ENCODE results near the gene AAK1. TPM values are rescaled to one million over a fixed set of nuclear protein-coding genes. Genes with fewer than 3 reads are reported as not detected.
A peak's percentile ranks its signal among the peaks of the same experiment; 100 is the strongest.

Gene AAK1
- polyA plus RNA-seq, 1 donor: 11.9 TPM

GRCh38 chr2:69491864-69492263, 151.7 kb downstream of the AAK1 start:
- DNase-seq (ENCODE audit: low read depth): no peak

DNA sequence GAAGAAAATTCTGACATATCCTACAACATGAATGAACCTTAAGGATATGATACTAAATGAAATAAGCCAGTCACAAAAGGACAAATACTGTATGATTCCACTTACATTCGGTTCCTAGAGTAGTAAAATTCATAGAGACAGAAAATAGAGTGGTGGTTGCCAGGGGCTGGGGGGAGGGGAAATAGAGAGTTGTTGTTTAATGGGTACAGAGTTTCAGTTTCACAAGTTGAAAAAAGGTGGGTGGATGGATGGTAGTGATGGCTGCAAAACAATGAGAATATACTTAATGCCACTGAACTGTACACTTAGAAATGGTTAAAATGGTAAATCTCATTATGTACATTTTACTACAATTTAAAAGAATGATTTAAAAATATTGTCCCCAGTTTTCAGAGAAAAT, 153.1 kb downstream of the AAK1 start:
- no peak for DNase-seq (ENCODE audit: low read depth)

GRCh38 chr2:69489793-69490192, 153.7 kb downstream of the AAK1 start:
- no peak for DNase-seq (ENCODE audit: low read depth)

GRCh38 chr2:69483696-69484095, 159.8 kb downstream of the AAK1 start:
- DNase-seq (ENCODE audit: low read depth): no peak

- DNase-seq (ENCODE audit: low read depth): no peak
These were observed 160.5 kb downstream of the AAK1 start for GRCh38 chr2:69483024-69483423.

DNA sequence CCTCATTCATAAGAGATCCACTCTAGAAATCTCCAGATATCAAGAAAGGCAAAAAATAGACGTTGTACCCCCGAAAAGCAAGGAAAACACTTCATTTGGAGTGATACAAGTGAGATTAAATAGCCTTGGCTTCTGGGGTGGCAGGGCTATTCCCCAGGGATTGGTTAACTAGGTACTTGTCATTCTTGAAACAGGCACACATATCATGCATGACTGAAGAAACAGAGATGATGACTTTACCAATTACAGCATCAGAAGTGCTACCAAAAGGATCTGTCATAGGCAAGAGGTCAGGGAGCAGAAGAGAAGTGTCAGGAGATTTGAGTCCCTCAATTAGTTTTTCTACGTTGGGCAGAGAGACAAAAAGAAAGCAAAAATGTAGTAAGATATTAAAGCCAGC, 161.1 kb downstream of the AAK1 start:
- no peak for DNase-seq (ENCODE audit: low read depth)

DNA sequence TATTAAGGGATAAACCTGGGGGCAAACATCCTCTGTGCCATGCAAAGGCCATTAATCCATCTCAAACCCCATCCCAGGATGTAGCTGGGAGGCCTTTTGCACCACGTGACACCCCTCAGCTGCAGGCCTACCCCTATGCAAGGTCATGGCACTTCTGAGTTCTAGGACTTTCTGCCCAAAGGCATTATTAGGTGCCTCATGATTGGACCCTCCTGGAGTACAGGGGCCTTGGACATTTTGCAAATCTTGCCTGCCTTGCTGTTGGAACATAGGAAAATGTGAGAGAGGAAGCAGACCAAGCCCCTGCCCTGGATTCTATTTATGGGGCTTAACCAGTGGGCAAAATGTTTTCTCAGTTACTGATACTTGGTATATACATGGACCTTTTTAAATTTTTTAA, 162.1 kb downstream of the AAK1 start:
- DNase-seq (ENCODE audit: low read depth): no peak

DNA sequence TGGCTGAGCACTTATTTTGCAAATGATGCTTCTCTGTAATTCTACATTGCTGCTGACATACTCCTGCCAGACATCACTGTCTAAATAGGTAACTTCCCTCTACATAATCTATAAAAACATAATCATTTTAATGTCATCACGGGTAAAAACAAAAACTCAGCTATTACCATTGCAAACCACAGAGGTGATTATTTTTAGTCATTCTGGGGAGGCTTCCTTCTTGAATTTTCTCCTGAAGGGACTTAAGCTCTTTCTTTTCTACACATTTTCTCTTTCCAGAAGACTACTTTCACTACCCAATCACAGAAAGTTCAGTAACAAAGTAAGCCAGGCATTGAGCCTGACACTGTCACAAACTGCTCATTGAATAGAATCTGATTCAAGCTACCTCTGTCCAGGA, 165.9 kb downstream of the AAK1 start:
- DNase-seq (ENCODE audit: low read depth): no peak

DNA sequence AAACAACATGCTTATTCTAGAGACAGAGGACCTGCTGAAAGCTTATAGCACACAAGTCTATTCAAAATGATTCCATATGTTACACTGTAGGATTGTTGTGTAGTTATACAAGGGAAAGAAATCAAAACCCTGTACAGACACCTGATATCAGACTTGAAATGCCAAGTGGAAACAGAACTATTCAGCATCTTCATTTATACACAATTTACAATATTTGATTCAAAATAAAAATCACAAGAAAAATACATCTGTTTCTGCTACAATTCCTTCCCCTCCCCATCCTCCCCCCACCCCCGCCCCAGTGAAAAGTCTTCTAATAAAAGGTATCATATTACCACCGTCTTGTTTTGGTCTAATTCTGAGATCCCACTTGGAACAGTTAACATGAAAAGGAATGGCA, 168.9 kb downstream of the AAK1 start:
- no peak for DNase-seq (ENCODE audit: low read depth)

DNA sequence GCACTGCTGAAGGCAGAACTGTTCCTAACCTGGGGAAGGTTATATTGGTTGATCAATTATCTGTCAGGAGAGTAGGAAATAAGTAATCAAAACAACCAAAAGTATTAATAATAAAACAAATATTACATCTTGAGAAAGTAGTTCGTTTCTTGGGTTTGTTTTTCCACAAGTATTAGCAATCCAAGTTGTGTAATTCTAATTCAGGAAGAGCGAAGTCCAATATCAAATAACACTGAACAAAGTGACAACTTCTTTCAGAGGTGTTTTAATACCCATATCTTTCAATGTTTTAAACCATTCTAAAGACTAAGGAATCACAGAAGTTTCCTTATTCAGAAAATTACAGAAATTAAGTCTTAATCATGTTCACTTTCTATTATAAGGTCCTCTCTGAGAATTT, 171.7 kb downstream of the AAK1 start:
- no peak for DNase-seq (ENCODE audit: low read depth)

DNA sequence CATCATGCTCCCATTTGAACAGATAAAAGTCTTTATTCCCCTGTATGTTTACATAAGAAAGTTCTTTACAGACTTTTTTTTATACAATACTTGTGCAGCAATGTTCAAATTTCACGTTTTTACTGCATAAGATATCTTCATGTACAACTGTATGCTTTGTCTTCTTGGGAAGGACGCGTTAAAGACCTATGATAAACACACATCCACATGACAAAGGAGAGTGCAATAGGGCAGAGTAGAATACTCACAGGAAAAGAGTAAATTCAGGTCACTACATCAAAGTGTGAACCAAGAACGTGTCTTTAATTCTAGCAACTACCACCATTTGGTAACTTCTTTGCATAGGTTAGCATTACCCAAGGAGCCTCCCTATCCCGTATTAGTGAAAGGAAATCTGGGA, 172.6 kb downstream of the AAK1 start:
- DNase-seq (ENCODE audit: low read depth): no peak

GRCh38 chr2:69469784-69470183, 173.8 kb downstream of the AAK1 start:
- DNase-seq (ENCODE audit: low read depth): no peak

GRCh38 chr2:69469375-69469774, 174.2 kb downstream of the AAK1 start:
- DNase-seq (ENCODE audit: low read depth): no peak

- DNase-seq (ENCODE audit: low read depth): no peak
These were observed 176.8 kb downstream of the AAK1 start for GRCh38 chr2:69466728-69467127.

DNA sequence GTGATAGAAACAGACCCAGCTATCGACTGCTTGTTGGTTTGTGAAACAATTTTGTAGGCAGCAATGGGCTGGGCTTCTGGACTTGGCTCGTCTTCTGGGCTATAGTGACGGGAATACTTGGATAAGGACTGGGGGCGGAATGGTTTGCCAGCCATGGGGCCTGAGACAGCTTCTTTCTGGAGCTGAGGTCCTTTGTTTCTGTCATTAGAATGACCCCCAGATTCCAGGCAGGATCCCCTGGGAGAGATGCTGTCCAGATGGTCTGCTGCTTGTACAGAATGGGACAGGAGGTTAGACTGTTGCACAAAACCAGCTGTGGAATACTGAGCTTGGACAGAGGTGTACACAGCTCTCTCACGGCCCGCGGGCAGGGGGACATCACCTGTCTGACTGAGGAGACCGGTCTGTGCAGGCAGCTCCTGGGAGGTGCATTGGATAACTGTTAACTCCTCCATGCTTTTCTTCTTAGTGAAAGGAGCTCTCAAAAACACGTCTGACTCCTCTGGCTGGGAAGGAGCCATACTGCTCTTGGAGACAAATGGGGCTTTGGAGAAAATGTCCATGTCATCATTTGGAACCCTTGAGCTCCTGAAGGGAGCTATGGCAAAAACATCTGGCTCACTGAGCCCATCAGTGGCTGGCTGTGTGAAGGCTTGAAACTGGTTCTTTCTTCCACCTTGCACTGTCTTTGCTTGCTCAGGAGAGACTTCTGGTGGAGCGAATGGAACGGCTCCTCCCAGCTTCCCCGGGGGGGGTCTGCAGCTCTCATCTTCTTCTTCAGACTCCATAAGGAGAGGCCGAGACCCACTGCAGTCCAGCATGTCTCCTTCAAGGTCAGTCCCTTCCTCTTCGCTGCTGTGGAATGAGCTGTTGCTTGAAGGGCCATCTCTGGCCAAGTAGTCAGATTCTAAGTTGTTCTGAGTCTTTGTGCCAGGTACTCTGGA, 177.8 kb downstream of the AAK1 start:
- peak; percentile 43 for DNase-seq (ENCODE audit: low read depth)

- no peak for DNase-seq (ENCODE audit: low read depth)
These were observed 179.0 kb downstream of the AAK1 start for GRCh38 chr2:69464575-69464974.

GRCh38 chr2:69462780-69463179, 180.8 kb downstream of the AAK1 start:
- DNase-seq (ENCODE audit: low read depth): no peak

DNA sequence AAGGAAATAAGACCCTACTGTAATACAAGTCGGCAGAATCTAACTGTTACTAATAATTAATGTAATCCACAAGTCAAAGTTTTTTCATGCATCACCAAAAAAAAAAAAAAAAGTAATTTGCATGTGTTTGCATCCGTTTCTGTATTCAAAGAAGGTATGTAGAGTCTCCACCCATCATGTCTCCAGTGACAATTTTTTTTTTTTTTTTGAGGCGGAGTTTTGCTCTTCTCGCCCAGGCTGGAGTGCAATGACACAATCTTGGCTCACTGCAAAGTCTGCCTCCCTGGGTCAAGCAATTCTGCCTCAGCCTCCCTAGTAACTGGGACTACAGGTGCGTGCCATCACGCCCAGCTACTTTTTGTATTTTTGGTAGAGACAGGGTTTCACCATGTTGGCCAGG, 182.1 kb downstream of the AAK1 start:
- no peak for DNase-seq (ENCODE audit: low read depth)

DNA sequence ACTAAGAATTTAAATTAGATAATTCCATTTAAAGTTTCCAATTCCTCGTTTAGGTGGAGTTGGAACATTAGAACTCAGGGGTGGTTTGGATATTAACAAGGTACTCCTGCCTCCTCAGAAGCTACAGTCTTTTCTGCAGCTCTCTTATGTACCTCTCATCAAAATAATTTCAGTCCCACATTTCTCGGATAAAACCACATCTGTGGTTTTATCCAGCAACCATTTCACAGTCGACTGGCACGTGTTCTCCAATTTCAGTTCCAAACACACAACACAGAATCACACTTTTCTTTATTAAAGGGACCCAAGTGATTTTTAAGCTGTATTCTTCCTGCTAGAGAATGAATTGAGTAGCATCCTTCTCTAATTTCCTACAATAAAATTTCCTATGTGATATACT, 183.6 kb downstream of the AAK1 start:
- no peak for DNase-seq (ENCODE audit: low read depth)

DNA sequence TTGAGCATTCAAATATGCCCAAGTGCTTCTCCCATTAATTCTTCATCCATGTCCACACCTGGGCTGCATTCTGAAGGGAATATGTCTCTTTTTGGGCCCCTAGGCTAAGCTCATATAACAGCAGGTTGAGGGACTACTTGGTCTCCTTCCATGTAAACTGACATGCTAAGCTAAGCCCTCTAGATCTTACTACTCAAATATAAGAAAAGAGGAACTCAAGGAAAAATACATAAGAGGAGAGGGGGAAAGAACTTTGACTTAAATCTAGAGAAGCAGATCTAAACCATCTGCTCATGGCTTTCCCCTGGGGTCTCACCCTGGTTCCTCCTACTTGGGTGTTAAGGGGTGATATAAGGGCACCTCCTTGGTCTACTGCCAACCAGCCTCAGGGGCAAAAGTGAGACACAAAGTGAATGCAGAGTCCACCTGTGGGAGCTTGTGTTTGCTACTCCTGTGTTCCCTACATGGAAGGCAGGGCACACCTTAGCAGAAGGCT, 186.5 kb downstream of the AAK1 start:
- no peak for DNase-seq (ENCODE audit: low read depth)

DNA sequence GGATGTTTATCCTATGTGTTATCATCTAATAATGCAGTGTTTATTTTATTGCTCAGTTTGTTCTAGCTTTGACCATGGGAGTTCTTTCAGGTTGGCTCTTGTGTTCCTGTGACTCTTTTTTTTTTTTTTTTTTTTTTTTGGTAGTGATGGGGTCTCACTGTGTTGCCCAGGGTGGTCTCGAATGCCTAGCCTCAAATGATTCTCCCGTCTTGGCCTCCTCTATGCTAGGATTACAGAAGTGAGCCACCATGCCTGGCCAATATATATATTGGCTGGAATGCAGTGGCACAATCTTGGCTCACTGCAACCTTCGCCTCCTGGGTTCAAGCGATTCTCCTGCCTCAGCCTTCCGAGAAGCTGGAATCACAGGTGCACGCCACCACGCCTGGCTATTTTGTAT, 187.4 kb downstream of the AAK1 start:
- DNase-seq (ENCODE audit: low read depth): no peak

DNA sequence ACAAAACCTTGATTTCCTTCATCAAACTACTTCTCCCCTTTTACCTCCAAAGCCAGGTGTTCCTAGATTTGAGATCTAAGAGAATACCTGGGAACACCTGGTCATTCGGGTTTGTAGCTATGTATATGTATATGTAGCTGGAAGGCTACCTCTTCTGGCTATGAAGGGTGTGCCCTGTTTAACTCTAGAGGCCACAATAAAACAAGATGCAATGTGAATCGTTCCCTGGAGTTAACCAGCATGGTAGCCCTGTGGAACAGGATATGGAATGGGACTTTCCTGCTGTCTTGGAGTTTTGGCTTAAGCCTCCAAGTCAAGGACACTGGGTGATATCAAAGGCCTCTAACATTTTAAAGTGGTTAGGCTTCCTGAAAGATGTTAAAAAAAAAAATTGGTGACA, 188.6 kb downstream of the AAK1 start:
- no peak for DNase-seq (ENCODE audit: low read depth)

DNA sequence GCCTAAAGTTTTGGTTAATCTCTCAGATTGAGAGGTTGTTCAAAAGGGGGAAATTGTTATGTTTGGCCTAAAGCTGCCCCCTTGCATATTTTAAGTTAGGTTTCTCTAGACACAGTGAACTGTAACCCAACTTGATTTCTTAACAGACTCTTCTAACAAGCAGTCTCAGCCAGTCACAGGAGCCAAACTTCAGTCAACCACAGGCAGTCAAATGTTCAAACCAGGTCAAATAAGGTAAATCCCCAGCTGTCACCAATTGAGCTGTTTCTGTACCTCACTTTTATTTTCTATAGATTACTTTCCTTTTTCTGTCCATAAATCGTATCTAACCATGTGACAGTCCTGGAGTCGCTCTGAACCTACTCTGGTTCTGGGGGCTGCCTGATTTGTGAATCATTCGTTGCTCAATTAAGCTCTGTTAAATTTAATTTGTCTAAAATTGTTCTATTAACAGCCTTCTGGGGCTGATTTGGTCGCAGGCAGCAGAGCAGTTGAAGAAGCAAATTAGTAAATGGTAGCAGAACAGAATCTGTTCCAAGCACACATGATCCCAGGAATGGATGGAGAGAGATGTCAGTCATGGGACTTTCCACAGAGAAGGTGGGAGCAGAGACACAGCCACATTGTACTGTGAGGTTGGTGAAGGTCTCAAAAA, 189.9 kb downstream of the AAK1 start:
- no peak for DNase-seq (ENCODE audit: low read depth)

All from forelimb muscle (tissue), 1 donor.